ENCODE results near the gene PACRG. TPM values are rescaled to one million over a fixed set of nuclear protein-coding genes. Genes with fewer than 3 reads are reported as not detected.

The PACRG gene
- total and polyA plus RNA-seq, 2 experiments from 2014 or later = not detected

- Histone ChIP-seq H3K79me2 (ENCODE audit: insufficient read depth) (no peaks in the 10 kb centered on the region), H3K36me3 (ENCODE audit: low read depth) (no peaks in the 10 kb centered on the region), H3F3A (ENCODE audit: insufficient read depth) (no peaks in the 10 kb centered on the region), H3K9ac (no peak overlapping the region), H3K4me1 (ENCODE audit: insufficient read depth) (no peaks in the 10 kb centered on the region), H3K4me3 (no peak overlapping the region), H2AFZ (no peak overlapping the region), H3K9me3 (ENCODE audit: low read depth) (no peaks in the 10 kb centered on the region), H3K27me3 (replicated peaks; ENCODE audit: insufficient read depth) (no peaks in the 10 kb centered on the region), H3K27ac (no peak overlapping the region), H3K9me2 (ENCODE audit: insufficient read depth) (no peaks in the 10 kb centered on the region), H3K4me2 (ENCODE audit: unreplicated experiment) (no peak overlapping the region), H4K20me1 (ENCODE audit: insufficient read depth) (no peaks in the 10 kb centered on the region)
- in situ Hi-C loops (cut with MboI) = no loop called here
- no peak for DNase-seq
- TF ChIP-seq EZH2phosphoT487 (IDR thresholded peaks at IDR 0.05; ENCODE audit: insufficient read depth, low read depth) (no peak), EZH2 (IDR thresholded peaks at IDR 0.05; ENCODE audit: insufficient read depth, poor library complexity, severe bottlenecking) (no peak)
- 46 to 49% methylated on average over 7 of the region's 7 CpGs for WGBS, 2 experiments (ENCODE audit: low coverage in 1 of 2, low lambda C conversion rate in 2 of 2, missing lambda C conversion rate in 2 of 2)
Measured at GRCh38 chr6:163254341-163254835, 526.6 kb downstream of the PACRG start.

DNA sequence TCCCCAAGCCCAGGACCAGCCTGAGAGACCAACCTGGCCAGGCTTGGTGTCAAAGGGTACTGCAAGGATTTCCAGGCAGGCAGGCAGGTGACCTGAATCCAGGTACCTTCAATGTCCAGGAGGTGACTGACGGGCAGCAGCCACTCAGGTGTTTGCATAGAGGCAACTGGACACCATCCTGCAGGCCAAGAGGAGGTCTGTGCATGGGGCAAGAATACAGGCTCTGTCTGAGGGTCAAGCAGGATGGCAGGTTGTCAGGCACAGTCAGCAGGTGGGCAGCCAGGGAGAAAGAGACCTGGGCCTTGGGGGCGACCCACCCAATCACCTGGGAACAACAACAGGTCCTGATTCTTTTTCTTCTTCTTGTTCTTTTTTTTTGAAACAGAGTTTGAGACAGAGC lies 527.5 kb downstream of the PACRG start:
- Histone ChIP-seq H3K27ac (no peak overlapping the region), H2AFZ (no peak overlapping the region), H3K9me3 (ENCODE audit: low read depth) (no peaks in the 10 kb centered on the region), H3K4me2 (ENCODE audit: unreplicated experiment) (no peak overlapping the region), H3K9ac (no peak overlapping the region), H3F3A (ENCODE audit: insufficient read depth) (no peaks in the 10 kb centered on the region), H3K79me2 (ENCODE audit: insufficient read depth) (no peaks in the 10 kb centered on the region), H3K9me2 (ENCODE audit: insufficient read depth) (no peaks in the 10 kb centered on the region), H3K4me3 (no peak overlapping the region), H3K4me1 (ENCODE audit: insufficient read depth) (no peaks in the 10 kb centered on the region), H3K27me3 (replicated peaks; ENCODE audit: insufficient read depth) (no peaks in the 10 kb centered on the region), H3K36me3 (ENCODE audit: low read depth) (no peaks in the 10 kb centered on the region), H4K20me1 (ENCODE audit: insufficient read depth) (no peaks in the 10 kb centered on the region)
- no peak for DNase-seq
- TF ChIP-seq EZH2phosphoT487 (IDR thresholded peaks at IDR 0.05; ENCODE audit: insufficient read depth, low read depth) (no peak), EZH2 (IDR thresholded peaks at IDR 0.05; ENCODE audit: insufficient read depth, poor library complexity, severe bottlenecking) (no peak)
- in situ Hi-C loops (cut with MboI) = no loop called here
- 30 to 46% methylated on average over 2 of the region's 2 CpGs for WGBS, 2 experiments (ENCODE audit: low coverage in 1 of 2, low lambda C conversion rate in 2 of 2, missing lambda C conversion rate in 2 of 2)

- Histone ChIP-seq H3K27me3 (replicated peaks; ENCODE audit: insufficient read depth) (no peaks in the 10 kb centered on the region), H3K79me2 (ENCODE audit: insufficient read depth) (no peaks in the 10 kb centered on the region), H3K4me1 (ENCODE audit: insufficient read depth) (no peaks in the 10 kb centered on the region), H3K9me2 (ENCODE audit: insufficient read depth) (no peaks in the 10 kb centered on the region), H3K4me3 (no peak overlapping the region), H3K9ac (no peak overlapping the region), H3K36me3 (ENCODE audit: low read depth) (no peaks in the 10 kb centered on the region), H2AFZ (0 out of 2 replicates have a peak overlapping the region, but pooled peaks have one; percentile 77), H3K27ac (no peak overlapping the region), H3F3A (ENCODE audit: insufficient read depth) (no peaks in the 10 kb centered on the region), H3K4me2 (ENCODE audit: unreplicated experiment) (no peak overlapping the region), H4K20me1 (ENCODE audit: insufficient read depth) (no peaks in the 10 kb centered on the region), H3K9me3 (ENCODE audit: low read depth) (no peaks in the 10 kb centered on the region)
- in situ Hi-C loops (cut with MboI) = no loop called here
- TF ChIP-seq EZH2phosphoT487 (IDR thresholded peaks at IDR 0.05; ENCODE audit: insufficient read depth, low read depth) (no peak), EZH2 (IDR thresholded peaks at IDR 0.05; ENCODE audit: insufficient read depth, poor library complexity, severe bottlenecking) (no peak)
- 67 to 73% methylated on average over 6 to 8 of the region's 8 CpGs for WGBS, 2 experiments (ENCODE audit: low coverage in 1 of 2, low lambda C conversion rate in 2 of 2, missing lambda C conversion rate in 2 of 2)
- no peak for DNase-seq
Measured at GRCh38 chr6:163259689-163260088, 531.9 kb downstream of the PACRG start.

DNA sequence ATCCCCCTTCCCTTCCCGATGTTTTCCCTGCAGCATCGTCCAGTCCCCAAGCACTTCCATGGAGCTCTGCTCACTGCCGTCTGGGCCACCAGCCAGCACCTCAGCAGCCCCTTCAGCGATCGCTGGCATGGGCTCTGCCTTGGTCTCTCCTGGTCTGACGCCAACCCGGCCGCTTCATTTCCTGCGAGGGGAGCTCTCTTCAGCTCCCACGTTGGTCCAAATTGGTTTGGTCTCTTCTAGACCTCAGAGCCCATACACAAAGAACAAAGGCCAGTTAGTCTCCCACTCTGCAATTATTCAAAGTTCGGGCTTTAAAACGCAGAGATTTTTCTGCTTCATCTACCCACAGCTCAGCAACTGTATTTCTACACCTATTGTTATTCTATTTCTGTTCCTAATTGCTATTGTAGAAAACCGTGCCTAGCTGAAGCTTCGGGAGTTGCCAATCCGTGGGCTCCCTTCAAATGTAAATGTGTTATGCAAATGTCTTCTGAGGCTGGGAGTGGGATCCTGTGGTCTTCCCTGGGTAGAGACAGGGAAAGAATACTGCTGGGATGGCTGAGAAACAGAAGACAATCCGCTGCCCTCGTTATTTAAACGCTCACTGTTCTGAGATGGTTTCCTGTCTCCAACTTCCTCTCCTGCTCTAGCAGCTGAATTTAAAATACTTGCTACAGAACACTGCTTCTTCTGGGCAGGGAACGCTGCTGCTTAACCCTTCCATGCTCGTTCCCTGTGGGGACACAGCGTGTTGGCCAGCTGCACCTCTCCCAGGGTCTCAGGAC lies 532.5 kb downstream of the PACRG start:
- 26 to 27% methylated on average over 21 of the region's 21 CpGs for WGBS, 2 experiments (ENCODE audit: low coverage in 1 of 2, low lambda C conversion rate in 2 of 2, missing lambda C conversion rate in 2 of 2)
- Histone ChIP-seq H2AFZ (peak overlapping the region; percentile 77), H3K27me3 (replicated peaks; ENCODE audit: insufficient read depth) (no peaks in the 10 kb centered on the region), H3K36me3 (ENCODE audit: low read depth) (no peaks in the 10 kb centered on the region), H3F3A (ENCODE audit: insufficient read depth) (no peaks in the 10 kb centered on the region), H3K9me2 (ENCODE audit: insufficient read depth) (no peaks in the 10 kb centered on the region), H3K27ac (no peak overlapping the region), H3K79me2 (ENCODE audit: insufficient read depth) (no peaks in the 10 kb centered on the region), H3K9me3 (ENCODE audit: low read depth) (no peaks in the 10 kb centered on the region), H3K9ac (no peak overlapping the region), H4K20me1 (ENCODE audit: insufficient read depth) (no peaks in the 10 kb centered on the region), H3K4me3 (peak overlapping the region; percentile 53), H3K4me2 (ENCODE audit: unreplicated experiment) (peak overlapping the region; percentile 68), H3K4me1 (ENCODE audit: insufficient read depth) (no peaks in the 10 kb centered on the region)
- TF ChIP-seq EZH2phosphoT487 (IDR thresholded peaks at IDR 0.05; ENCODE audit: insufficient read depth, low read depth) (no peak), EZH2 (IDR thresholded peaks at IDR 0.05; ENCODE audit: insufficient read depth, poor library complexity, severe bottlenecking) (no peak)
- DNase-seq = peak; percentile 15
- in situ Hi-C loops (cut with MboI) = no loop called here
